Measurements from ENCODE around the gene OR14A16.

Gene OR14A16, protein sequence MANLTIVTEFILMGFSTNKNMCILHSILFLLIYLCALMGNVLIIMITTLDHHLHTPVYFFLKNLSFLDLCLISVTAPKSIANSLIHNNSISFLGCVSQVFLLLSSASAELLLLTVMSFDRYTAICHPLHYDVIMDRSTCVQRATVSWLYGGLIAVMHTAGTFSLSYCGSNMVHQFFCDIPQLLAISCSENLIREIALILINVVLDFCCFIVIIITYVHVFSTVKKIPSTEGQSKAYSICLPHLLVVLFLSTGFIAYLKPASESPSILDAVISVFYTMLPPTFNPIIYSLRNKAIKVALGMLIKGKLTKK

GRCh38 chr1:247824023-247824422 is at the start of gene OR14A16:
Gene OR14A16, minus strand, starts transcription at chr1:247824119. Its CDS starts 8,390 bp downstream, at chr1:247815729.
- peak; percentile 15 for DNase-seq (ENCODE audit: low read depth, low spot score)

DNA sequence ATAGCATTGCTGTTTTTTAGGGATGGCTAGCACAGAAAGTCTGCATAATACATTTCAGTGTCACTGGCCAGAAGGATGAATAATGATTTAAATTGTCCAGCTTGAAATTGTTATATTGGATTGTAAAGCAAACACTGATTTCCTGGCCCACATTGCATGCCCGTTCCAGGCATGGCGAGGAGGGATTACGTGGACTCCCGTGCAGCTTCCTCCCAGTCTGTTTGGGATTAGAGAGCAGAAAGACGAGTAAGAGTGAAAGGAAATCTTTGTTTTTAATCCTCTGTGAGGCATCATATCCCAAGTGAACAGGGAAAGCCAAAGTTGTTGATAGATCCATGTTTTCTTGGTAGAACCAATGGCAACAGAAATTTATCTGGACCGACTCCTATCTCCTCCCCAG is 41.5 kb upstream of the OR14A16 start:
- no peak for DNase-seq (ENCODE audit: low read depth, low spot score)

DNA sequence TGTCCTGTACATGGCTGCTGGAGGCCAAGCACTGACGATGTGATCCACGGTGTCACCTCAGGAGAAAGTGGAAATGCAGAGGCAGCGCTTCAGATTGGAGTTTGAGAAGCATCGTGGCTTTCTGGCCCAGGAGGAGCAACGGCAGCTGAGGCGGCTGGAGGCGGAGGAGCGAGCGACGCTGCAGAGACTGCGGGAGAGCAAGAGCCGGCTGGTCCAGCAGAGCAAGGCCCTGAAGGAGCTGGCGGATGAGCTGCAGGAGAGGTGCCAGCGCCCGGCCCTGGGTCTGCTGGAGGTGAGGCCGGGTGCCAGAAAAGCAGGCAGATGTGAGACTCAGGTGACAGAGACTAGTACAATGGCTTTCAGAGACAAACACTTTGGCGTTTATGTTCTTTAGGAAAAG is 40.7 kb upstream of the OR14A16 start:
- no peak for DNase-seq (ENCODE audit: low read depth, low spot score)

DNA sequence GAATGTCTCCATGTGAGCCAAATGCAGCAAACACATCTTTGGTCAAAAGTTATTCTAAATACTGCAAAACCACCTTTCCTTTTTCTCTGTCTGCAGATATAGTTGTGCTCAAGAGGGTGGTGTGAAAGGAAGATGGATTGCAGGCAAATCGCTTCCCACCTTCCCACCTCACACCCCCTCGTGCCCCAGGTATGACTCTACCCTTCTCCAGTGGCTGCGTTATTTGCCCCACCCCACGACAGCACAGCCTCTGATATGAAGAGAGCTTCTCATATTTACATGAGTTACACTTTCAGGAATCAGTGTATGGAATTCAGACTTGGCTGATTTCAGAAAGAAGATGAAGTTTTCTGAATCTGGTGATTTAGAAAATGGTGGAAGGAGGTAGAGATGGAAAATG is 38.8 kb upstream of the OR14A16 start:
- no peak for DNase-seq (ENCODE audit: low read depth, low spot score)

- no peak for DNase-seq (ENCODE audit: low read depth, low spot score)
Measured at GRCh38 chr1:247857985-247858619, 34.2 kb upstream of the OR14A16 start.

DNA sequence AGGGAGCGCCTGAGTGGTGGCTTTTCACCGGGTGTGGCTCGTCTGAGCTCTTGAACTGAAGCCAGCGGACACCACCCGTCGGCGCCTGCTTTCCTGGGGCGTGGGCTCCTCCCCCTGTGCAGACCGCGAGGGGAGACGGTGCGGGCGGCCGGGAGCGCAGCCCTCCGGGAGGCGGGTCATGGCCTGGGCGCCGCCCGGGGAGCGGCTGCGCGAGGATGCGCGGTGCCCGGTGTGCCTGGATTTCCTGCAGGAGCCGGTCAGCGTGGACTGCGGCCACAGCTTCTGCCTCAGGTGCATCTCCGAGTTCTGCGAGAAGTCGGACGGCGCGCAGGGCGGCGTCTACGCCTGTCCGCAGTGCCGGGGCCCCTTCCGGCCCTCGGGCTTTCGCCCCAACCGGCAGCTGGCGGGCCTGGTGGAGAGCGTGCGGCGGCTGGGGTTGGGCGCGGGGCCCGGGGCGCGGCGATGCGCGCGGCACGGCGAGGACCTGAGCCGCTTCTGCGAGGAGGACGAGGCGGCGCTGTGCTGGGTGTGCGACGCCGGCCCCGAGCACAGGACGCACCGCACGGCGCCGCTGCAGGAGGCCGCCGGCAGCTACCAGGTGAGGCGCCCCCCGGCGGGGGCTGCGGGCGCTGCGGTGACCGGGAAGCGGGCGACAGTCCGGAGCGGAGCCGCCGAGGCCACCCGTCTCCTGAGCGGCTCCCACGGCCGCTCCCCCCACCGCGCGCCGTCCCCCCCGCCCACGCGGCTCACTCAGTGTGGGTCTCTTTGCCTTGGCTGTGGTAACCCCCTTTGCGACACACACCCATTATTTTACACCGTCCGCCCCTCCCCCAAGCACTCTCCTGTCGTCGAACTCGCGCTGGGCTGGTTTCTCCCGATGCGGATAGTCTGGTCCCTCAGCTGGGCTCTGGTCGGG is 33.4 kb upstream of the OR14A16 start, which contains the start of gene TRIM58:
TSS of gene TRIM58 (plus strand) at position 119 of the 916 bp plus-strand sequence. CDS start at position 179, 60 bp downstream.
- DNase-seq (ENCODE audit: low read depth, low spot score): no peak

GRCh38 chr1:247855911-247856310 is 32.0 kb upstream of the OR14A16 start:
- DNase-seq (ENCODE audit: low read depth, low spot score): no peak

DNA sequence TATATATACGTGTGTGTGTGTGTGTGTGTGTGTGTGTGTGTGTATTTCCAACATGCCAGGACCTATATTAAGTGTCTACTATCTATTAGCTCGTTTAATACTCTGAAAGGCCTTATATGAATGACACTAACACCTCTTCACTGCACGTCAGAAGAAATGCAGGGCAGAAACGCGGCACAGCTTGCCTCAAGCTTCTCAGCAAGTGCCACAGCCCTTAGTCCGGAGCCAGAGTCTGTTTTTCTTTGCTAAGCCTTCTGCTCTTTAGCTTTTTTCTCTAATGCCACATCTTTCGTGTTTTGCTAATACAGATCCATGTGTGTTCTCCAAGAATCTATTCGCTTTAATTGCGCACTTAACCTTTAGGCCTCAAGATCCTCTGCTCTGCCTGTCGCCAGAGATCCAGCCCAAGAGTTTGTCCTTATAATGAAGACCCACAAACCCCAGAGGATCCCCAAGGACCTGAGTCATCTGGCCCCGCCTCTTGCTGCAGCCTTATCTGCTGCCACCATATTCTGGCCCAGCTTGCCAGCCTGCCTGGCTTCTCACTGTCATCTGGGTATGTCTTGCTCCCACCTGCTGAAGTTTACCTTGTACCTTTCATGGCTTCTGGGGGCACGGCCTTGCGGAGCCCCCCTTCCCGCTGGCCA is 31.1 kb upstream of the OR14A16 start:
- DNase-seq (ENCODE audit: low read depth, low spot score): no peak

- no peak for DNase-seq (ENCODE audit: low read depth, low spot score)
Measured at GRCh38 chr1:247849616-247850015, 25.7 kb upstream of the OR14A16 start.

DNA sequence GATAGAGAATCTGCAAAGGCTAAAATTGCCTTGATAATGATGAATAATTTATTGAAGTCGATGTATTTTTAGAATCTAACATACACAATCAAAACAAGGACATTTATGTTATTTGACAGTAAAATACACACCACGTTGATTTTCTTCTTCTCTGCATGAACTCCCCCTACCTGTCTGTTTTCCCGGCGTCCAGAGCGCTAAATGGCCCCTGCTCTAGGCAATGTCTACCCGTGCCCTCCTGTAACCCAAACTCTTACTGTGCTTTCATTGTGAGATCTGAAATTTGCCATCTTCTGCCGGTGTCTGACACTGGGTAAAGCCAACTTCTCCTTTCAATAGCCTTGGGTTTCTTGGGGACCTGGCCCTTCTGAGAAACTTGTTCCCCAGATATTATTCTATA is 24.4 kb upstream of the OR14A16 start:
- DNase-seq (ENCODE audit: low read depth, low spot score): no peak

DNA sequence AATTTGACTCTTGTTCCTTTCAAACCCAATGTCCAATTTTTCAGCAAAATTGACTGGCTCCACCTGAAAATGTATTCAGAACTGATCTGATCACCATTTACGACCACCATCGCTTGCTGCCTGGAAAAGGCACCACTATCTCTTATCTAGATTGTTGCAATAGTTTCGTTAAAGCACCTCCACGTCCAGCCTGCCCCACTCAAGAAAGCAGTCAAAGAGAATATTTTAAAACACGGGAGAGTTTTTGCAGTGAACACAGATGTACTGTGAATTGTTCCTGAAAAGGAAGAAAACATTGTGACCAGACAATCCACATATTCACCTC is 21.7 kb upstream of the OR14A16 start:
- no peak for DNase-seq (ENCODE audit: low read depth, low spot score)

- DNase-seq (ENCODE audit: low read depth, low spot score): no peak
Measured at GRCh38 chr1:247845011-247845692, 21.2 kb upstream of the OR14A16 start.

DNA sequence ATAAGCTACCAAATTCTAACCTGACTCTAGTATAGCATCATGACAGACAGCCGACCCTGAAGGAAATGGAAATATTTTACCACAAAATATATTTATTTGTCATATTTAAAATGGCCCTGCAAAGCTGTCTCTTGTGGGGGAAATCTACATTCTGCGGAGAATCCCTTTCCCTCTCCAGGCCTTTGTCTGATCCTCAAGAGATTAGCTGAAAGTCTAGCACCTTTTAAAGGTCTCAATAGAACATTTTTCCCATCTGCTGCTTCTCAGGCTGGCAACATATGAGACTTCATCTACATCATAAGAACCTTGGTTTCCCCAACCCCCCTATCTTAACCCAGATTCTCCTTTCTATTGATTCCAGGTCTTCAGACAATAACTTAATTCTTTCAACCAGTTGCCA is 19.5 kb upstream of the OR14A16 start:
- DNase-seq (ENCODE audit: low read depth, low spot score): no peak

GRCh38 chr1:247841796-247842195 is 17.9 kb upstream of the OR14A16 start, which contains the start of gene OR11L1:
Gene OR11L1, minus strand, starts transcription at chr1:247841896. Its CDS starts 0 bp downstream, at chr1:247841896.
- DNase-seq (ENCODE audit: low read depth, low spot score): no peak

- no peak for DNase-seq (ENCODE audit: low read depth, low spot score)
Measured at GRCh38 chr1:247840818-247841217, 16.9 kb upstream of the OR14A16 start.

DNA sequence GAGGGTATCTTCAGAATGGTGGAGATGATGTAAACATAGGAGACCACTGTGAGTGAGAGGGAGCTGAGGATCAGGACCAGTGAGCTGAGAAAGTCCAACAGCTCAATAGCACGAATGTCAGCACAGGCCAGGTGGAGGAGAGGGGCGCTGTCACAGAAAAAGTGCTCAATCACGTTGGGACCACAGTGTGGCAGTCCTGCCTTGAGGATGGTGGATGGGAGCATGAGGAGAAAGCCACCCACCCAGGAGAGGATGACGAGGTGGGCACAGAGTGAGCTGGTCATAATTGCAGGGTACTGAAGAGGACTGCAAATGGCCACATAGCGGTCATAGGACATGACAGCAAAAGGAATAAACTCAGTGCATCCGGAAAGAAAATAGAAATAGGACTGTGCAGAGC is 9.7 kb upstream of the OR14A16 start:
- no peak for DNase-seq (ENCODE audit: low read depth, low spot score)

- no peak for DNase-seq (ENCODE audit: low read depth, low spot score)
Measured at GRCh38 chr1:247829656-247830055, 5.7 kb upstream of the OR14A16 start.

- no peak for DNase-seq (ENCODE audit: low read depth, low spot score)
Measured at GRCh38 chr1:247825362-247825761, 1.4 kb upstream of the OR14A16 start.

DNA sequence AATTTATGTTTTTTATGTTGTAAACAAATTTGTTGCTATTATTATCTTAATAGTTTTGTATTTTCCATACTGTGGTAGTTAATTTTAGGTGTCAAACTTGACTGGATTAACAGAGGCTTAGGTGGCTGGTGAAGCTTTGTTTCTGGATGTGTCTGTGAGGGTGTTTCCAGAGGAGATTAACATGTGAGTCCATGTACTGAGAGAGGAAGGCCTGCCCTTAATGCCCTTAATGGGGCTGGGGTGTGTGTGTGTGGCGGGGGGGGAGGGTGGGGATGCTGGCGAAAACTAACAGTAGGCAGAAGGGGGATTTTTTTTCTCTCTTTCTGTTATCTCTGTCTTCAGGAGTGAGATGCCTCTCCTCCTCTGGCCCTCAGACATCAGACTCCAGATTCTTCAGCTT is 1.9 kb downstream of the OR14A16 start:
- DNase-seq (ENCODE audit: low read depth, low spot score): no peak

GRCh38 chr1:247812637-247813036 is 11.3 kb downstream of the OR14A16 start:
- DNase-seq (ENCODE audit: low read depth, low spot score): no peak

- DNase-seq (ENCODE audit: low read depth, low spot score): no peak
Measured at GRCh38 chr1:247797518-247797917, 26.4 kb downstream of the OR14A16 start.

Measured in iPS DF 19.7 (cell line).